IgD-negative memory B cell (primary cell): ENCODE results near the gene DOK3. TPM values are rescaled to one million over a fixed set of nuclear protein-coding genes. Genes with fewer than 3 reads are reported as not detected.

Experiments used
- H3K27ac Mint-ChIP-seq, 3 donors: one replicate each; pipeline ENCODE4 v1.8.0; 2020 to 2022; ENCODE audit warnings: mild to moderate bottlenecking in 3 of 3, mixed read lengths in 3 of 3, moderate library complexity in 1 of 3
- H3K27me3 Mint-ChIP-seq: one replicate; pipeline ENCODE4 v1.8.0; 2021; ENCODE audit warnings: mixed read lengths
- H3K36me3 Mint-ChIP-seq: one replicate; pipeline ENCODE4 v1.8.0; 2020; ENCODE audit warnings: mild to moderate bottlenecking, mixed read lengths
- H3K4me1 Mint-ChIP-seq, 3 donors: one replicate each; pipeline ENCODE4 v1.8.0; 2020 to 2022; ENCODE audit warnings: mixed read lengths in 3 of 3, mild to moderate bottlenecking in 1 of 3
- H3K4me3 Mint-ChIP-seq, 4 donors: one replicate each; pipeline ENCODE4 v1.8.0; 2020 to 2022; ENCODE audit warnings: mild to moderate bottlenecking in 4 of 4, mixed read lengths in 4 of 4, moderate library complexity in 3 of 4
- H3K9me3 Mint-ChIP-seq, 3 donors: one replicate each; pipeline ENCODE4 v1.8.0; 2020 to 2021; ENCODE audit warnings: mixed read lengths in 3 of 3, mild to moderate bottlenecking in 1 of 3
- polyA plus RNA-seq: library from polyadenylated mRNA; unstranded; fragments of 300-500 nt; fragmentation: Illumina TruSeq; gene quantifications from one replicate; pipeline ENCODE4 v1.2.3, GENCODE V29; 2021

DOK3 gene
- polyA plus RNA-seq, 1 donor from 2014 or later: 154 TPM

DNA sequence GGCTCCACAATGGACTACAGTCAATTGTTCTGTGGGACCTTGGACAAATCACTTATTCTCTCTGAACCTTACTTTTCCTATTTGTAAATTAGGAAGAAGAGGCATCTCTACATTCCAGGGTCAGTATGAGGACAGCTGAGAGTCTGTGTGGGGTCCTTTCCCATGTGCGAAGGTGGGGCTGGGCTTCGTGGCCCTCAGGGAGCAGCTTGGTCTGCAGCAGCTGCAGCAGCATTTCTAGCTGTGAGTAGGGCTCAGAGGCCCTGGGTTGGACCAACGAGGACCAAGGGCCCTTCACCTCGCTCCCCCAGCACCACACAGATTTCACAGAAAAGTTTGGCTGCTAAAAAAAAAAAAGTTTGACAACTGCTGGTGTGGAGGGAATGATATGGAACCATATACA, 16.6 kb upstream of the DOK3 start:
- Mint-ChIP-seq H3K27ac (no peak overlapping the region), H3K27me3 (no peaks in the 10 kb centered on the region), H3K9me3 (no peaks in the 10 kb centered on the region), H3K4me3 (no peak overlapping the region), H3K4me1 (peaks cover 0 to 2% (median 0%) of the 10 kb centered on the region in 3 donors), H3K36me3 (peaks cover 4% of the 10 kb centered on the region)

DNA sequence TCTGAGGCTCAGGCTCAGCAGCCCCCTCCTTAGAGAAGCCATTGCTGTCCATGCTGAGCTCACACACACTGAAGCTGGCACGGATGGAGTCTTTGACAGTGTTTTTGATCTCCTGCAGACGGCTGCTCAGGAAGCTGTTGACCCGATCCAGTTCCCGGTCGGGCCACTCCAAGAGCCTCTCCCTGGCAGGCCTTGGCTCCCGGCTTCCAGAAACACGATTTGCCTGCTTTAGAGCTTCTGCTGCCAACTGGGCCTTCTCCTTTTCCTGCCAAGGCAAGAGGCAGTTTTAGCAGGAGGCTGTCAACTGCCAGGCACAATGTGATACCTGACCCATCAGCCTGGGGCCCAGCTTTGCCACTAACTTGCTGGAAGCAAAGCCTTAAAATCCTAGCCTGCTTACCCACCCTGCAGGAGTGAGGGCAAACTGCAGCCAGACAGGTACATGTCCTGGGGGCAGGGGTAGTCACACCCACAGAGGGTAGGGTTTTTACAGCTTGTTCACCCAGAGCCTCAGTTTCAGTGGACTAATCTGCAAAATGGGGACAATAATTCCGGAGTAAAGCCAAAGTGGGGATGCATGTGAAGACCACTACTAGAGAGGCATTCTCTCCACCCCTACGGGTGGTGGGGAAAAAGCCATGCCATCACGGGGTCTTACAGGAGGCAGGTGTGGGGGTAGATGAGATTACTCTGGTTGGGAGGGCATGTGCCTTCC, 15.5 kb upstream of the DOK3 start:
- Mint-ChIP-seq H3K4me1 (peaks cover 0 to 10% (median 5%) of the 10 kb centered on the region in 3 donors), H3K27ac (peak overlapping the region in 1 of 3 donors; percentile 16), H3K9me3 (no peaks in the 10 kb centered on the region), H3K4me3 (no peak overlapping the region), H3K27me3 (no peaks in the 10 kb centered on the region), H3K36me3 (peaks cover 4% of the 10 kb centered on the region)

DNA sequence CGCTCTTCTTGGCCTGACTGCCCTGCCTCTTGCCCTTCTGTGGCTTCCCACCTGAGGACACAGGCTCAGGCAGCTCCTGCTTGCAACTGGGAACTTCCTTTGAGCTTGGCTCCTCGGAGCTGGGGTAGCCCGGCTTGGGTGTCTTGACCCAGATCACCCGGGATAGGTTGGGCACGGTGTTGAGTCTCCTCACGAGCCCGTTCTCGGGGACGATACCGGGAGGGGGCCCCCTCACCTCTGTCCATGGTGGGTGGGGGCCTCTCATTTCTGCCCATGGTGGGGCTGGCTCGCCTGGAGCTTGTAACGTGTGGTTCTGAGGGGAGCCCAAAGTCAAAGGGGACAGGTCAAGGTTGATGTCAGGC, 14.9 kb upstream of the DOK3 start:
- no peak overlapping the region for H3K4me3 Mint-ChIP-seq
- no peaks in the 10 kb centered on the region for H3K27me3 Mint-ChIP-seq
- H3K4me1 Mint-ChIP-seq: peaks cover 0 to 10% (median 10%) of the 10 kb centered on the region in 3 donors
- no peaks in the 10 kb centered on the region for H3K9me3 Mint-ChIP-seq
- H3K27ac Mint-ChIP-seq: no peak overlapping the region
- H3K36me3 Mint-ChIP-seq: peaks cover 4% of the 10 kb centered on the region

DNA sequence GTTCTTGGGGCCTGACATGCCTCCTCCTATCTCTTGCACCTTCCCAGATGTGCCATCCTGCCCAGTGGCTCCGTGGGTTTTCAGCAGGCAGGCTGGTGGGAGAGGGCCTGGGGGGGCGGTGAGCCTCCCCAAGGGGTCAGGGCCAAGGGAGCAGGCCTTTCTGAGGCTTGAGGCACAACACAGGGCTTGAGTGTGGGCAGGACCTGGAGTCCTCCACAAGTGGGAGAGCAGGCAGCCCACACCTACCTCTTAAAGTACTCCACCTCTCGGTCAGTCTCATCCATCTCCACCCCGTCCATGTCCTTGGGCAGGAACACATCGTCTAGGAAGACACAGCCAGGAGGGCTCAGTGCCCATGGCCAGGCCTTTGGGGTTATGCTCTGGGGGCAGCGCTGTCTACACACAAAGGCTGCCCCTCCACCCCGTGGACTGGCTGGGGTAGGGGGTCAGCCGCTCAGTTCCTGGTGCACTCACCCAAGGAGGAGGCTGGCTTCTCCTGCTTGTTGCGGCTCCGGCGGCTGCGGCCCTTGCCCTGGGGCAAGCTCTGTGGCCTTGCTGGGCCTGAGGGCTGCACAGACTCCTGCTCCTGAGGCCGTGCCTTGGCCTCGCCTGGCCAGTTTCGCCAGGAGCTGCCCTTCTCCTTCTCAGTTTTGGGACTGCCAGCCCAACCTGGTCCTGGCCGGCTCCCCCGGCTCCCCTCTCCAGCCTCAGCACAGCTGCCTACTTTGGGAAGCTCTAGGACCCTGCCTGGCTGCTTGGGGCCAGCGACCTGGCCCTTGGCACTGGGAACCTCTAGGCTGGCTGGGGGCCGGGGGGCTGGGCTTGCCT, 14.3 kb upstream of the DOK3 start:
- H3K36me3 Mint-ChIP-seq: no peaks in the 10 kb centered on the region
- no peak overlapping the region for H3K27ac Mint-ChIP-seq
- H3K27me3 Mint-ChIP-seq: no peaks in the 10 kb centered on the region
- H3K4me3 Mint-ChIP-seq: peak overlapping the region in 1 of 4 donors; percentile 49
- peaks cover 0 to 12% (median 10%) of the 10 kb centered on the region in 3 donors for H3K4me1 Mint-ChIP-seq
- no peaks in the 10 kb centered on the region for H3K9me3 Mint-ChIP-seq

DNA sequence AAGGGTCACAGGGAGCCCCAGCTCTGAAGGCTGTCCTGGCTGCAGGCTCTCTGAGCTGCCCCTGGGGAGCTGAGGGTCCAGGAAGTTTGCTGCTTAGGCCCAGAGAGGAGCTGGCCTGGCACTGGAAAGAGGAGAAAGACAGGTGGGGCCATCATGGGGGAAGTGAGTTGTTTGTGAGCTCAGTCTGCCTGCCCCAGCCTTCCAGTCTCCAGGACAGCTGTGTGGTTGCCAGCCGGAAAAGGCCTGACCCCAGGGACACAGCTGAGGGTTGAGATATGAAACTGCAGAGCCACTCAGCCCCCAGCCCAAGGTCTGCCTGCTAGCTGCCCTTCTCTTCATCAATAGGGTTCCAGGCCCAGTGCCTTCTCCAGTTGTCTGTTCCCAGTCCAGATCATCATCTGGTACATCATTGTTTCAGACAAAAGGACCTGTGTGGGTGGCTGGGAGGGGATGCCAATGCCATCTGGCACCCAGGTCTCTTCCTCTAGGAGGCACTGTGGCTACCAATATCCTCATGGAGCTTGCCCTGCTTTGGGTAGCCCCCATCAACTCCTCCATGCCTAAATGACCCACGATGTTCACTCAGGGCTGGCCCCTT, 11.4 kb upstream of the DOK3 start:
- Mint-ChIP-seq H3K27me3 (no peaks in the 10 kb centered on the region), H3K9me3 (no peaks in the 10 kb centered on the region), H3K4me3 (peak overlapping the region in 2 of 4 donors; percentile 12 to 56), H3K36me3 (peaks cover 2% of the 10 kb centered on the region), H3K27ac (peak overlapping the region in 1 of 3 donors; percentile 13), H3K4me1 (peaks cover 4 to 21% (median 20%) of the 10 kb centered on the region in 3 donors)

DNA sequence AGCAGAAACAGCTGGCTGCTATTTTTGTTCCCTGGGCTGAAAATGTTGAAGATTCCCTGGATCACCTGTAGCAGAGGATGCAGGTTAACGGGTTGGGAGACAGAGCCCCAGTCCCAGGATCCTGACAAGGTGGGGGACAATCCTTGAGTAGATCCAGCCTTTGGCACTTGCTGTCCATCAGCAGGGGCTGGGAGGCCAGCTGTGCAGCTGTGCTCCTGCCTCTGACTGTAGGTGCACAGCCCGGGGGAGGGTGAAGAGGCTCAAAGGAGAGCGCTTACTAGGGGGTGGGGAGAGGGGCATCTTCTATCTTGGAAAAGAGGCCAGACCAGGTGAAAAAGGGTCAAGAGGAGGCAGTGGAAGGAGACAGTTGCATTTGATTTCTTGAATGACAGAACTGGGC, 10.6 kb upstream of the DOK3 start:
- Mint-ChIP-seq H3K27me3 (no peaks in the 10 kb centered on the region), H3K36me3 (peaks cover 2% of the 10 kb centered on the region), H3K4me3 (peak overlapping the region in 1 of 4 donors; percentile 56), H3K27ac (peak overlapping the region in 2 of 3 donors; percentile 13 to 77), H3K9me3 (no peaks in the 10 kb centered on the region), H3K4me1 (peaks cover 4 to 28% (median 27%) of the 10 kb centered on the region in 3 donors)

DNA sequence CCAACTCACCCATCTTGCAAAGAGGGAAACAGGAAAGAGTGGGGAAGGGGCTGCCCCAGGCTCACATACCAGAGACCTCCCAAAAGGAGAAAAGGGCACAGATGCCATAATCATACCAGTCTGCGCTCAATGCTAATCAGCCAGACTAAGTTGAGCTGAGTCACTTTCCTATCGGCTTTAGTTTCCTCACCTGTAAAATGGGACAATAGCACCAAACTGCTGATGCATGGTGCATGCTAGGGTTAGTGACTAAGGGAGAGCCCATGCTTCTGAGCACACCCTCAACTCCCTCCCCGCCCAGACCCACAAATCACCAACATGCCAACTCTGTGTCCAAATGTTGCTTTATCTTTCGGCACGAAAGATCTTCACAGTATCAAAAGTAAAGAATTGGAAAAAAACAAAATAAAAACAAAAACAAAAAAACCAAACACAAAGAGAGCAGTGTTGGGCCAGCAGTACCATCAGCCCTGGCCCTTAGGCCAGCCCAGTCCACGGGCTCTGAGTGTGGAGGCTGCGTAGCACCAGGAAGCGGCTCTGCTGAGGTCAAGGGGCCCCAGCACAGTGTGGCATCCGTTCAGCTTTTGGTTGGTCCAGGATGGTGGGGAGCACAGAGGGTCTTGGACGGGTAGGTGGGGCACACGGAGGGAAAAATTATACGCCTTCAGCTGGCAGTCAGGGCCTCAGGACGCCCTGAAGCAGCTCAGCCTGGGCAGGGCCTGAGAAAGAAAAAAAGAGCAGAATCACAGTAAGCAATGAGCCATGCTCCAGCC, 10.0 kb upstream of the DOK3 start:
- Mint-ChIP-seq H3K36me3 (peaks cover 2% of the 10 kb centered on the region), H3K4me1 (peaks cover 4 to 30% (median 29%) of the 10 kb centered on the region in 3 donors), H3K4me3 (peak overlapping the region in 1 of 4 donors; percentile 56), H3K27ac (peak overlapping the region in 2 of 3 donors; percentile 39 to 62), H3K27me3 (no peaks in the 10 kb centered on the region), H3K9me3 (no peaks in the 10 kb centered on the region)

DNA sequence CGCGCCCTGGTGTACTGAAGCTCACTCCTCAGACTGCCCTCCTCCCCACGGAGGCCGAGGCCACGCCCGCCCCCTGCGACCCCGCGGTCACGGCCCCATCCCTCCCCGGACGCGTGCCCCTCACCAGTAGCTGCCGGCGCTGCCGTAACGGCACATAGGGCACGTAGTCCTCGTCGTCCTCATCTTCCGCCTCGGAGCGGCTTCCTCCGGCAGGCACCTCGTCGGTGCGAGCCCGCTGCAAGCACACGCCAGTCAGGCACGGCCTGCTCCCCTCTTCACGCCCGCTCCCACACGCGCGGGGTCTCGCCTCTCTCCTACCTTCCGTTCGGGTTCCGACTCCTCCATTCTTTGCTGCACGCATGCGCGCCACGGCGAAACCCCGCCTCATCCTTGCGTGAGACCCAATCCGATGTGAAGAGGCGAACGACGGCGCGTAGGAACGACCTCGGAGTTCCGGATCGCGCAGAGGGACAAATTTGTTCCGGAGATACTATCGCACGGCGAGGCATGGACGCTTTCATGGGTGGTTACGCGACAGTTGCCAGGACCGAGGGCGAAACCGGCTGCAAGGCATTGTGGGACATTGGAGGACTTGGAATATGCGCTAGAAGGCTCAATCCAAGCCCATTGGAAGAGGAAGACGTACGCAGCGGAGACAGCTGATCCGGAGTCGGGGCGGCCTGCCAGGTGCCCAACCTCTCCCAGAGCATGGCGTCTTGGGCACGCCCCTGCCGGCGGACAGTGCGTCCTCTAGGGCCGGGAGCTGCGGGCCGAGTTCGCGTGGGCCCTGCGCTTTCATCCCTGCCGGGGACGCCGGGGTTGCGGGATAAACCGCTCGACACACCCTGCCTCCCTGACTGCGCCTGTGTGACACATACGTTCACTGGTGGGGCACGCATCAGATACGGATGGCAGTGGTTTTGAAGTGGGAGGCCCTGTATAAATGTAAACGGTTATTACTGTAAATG, 7.3 kb upstream of the DOK3 start, which contains the start of gene DDX41:
Gene DDX41 (minus strand): TSS at position 361 of the 968 bp plus-strand sequence. CDS start 16 bp downstream, at position 345.
- Mint-ChIP-seq H3K9me3 (no peaks in the 10 kb centered on the region), H3K27ac (peak within 1 kb of the TSS; percentile 54 to 95 (median 63)), H3K36me3 (peaks cover 2% of the 10 kb centered on the region), H3K27me3 (no peaks in the 10 kb centered on the region), H3K4me1 (peaks cover 4 to 30% (median 29%) of the 10 kb centered on the region in 3 donors), H3K4me3 (peak within 1 kb of the TSS; percentile 81 to 100 (median 98))

DNA sequence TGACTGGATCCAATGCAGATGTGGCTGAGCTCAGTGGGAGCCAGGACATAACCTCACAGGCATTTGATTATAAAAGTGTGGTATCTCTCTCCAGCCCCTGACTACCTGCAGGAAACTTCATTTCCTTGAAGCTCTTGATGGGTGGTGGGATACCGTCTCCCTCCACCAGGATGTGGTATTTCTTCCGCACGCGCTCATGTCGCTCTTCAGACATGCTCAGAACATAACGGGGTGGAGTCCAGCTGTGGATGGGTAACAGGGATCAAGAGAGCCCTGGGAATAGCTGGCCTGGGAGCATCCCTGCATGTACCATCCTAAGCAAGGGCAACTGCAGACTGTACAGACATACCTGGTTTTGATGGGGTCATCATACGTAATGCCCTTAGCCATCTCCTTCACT, 6.0 kb upstream of the DOK3 start:
- Mint-ChIP-seq H3K9me3 (no peaks in the 10 kb centered on the region), H3K27me3 (no peaks in the 10 kb centered on the region), H3K4me3 (peak overlapping the region; percentile 81 to 100 (median 98)), H3K27ac (peak overlapping the region in 1 of 3 donors; percentile 54), H3K4me1 (peaks cover 9 to 36% (median 34%) of the 10 kb centered on the region in 3 donors), H3K36me3 (peaks cover 2% of the 10 kb centered on the region)

DNA sequence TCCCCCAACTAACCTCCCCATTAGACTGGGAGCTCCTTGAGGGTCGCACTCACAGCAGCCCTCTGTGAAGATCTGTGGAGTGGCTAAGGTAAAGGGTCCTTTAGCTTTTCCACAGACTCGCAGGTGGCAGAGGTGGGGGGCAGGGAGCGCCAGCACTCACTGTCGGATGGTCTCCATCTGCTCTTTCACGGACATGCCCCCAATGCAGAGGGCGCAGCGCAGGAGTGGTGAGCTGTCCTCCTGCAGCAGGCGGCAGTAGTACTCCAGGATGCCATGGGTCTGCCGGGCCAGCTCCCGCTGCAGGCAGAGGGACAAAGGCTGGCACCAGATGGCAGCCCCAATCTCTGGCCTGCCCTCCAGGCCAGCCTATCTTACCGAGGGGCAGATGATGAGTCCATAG, 4.9 kb upstream of the DOK3 start:
- Mint-ChIP-seq H3K36me3 (peaks cover 2% of the 10 kb centered on the region), H3K4me1 (peaks cover 16 to 38% (median 32%) of the 10 kb centered on the region in 3 donors), H3K4me3 (peak overlapping the region in 1 of 4 donors; percentile 21), H3K27me3 (no peaks in the 10 kb centered on the region), H3K9me3 (no peaks in the 10 kb centered on the region), H3K27ac (peak overlapping the region in 1 of 3 donors; percentile 15)

DNA sequence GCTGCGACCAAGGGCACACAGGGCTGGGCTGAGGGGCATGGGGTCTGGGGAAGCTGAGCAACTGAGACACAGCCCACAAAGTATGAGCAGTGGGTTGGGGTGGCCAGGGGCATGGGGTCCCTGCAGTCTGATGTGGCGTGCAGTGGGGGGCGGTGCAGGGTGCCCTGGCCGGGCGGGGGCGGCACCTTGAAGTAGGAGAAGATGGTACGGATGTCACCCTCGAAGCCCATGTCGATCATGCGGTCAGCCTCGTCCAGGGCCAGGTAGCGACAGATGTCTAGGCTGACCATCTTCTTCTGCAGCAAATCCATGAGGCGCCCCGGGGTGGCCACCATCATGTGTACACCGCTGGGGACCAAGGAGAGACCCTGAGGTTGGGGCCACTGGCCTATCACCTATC, 3.9 kb upstream of the DOK3 start:
- H3K27ac Mint-ChIP-seq: peak overlapping the region in 1 of 3 donors; percentile 15
- H3K36me3 Mint-ChIP-seq: peaks cover 2% of the 10 kb centered on the region
- H3K4me1 Mint-ChIP-seq: peaks cover 21 to 39% (median 31%) of the 10 kb centered on the region in 3 donors

DNA sequence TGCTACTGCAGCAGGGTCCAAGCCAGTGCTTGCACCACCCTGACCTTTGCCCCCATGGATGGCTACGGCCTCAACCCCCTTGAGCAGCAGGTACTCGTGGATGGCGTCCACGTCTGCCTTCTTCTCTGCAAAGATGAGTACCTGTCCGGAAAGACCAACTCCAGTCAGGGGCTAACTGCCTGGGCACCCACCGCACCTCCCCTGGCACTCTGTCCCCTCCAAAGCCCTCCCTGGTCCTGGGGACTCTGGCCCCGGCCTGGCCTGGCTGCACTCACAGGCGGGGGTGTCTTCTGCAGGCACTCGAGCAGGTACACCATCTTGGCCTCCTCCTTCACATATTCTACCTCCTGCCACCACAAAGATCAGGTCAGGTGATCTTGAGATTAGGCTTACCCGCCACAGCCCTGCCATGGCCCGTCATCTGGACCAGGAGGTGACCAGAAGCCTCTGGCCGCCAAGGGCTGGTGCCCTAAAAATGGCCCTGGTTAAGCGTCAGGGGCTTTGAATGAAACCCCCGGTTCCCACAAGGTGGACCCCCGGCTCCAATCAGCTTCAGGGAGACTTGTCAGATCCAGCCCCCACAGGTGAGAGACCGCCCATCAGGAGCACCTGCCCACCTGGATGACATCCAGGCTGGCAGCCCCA, 3.2 kb upstream of the DOK3 start:
- H3K4me1 Mint-ChIP-seq: peaks cover 23 to 40% (median 32%) of the 10 kb centered on the region in 3 donors

More for the DNA sequence above, 3.9 kb upstream of the DOK3 start:
- Mint-ChIP-seq H3K4me3 (peak overlapping the region in 2 of 4 donors; percentile 16 to 39), H3K27me3 (no peaks in the 10 kb centered on the region), H3K9me3 (no peaks in the 10 kb centered on the region)

More for the DNA sequence above, 3.2 kb upstream of the DOK3 start:
- Mint-ChIP-seq H3K27ac (peak overlapping the region in 1 of 3 donors; percentile 50), H3K36me3 (peaks cover 3% of the 10 kb centered on the region), H3K9me3 (no peaks in the 10 kb centered on the region), H3K4me3 (peak overlapping the region in 1 of 4 donors; percentile 37), H3K27me3 (no peaks in the 10 kb centered on the region)
